AG08396 (cell line): Measurements from ENCODE around the gene SPART.
"Not testable (repeated sequence)": the region's sequence is repeated elsewhere in the genome, so short reads cannot be mapped to it uniquely, and the experiment has no call there.

ENCODE experiments used
- DNase-seq: peaks from one replicate; pipeline ENCODE4 v3.0.0; 2012; ENCODE audit warnings: low spot score, mixed read lengths

Gene SPART

GRCh38 chr13:36354842-36355623 lies 8.8 kb upstream of the SPART start:
- DNase-seq: no peak

DNA sequence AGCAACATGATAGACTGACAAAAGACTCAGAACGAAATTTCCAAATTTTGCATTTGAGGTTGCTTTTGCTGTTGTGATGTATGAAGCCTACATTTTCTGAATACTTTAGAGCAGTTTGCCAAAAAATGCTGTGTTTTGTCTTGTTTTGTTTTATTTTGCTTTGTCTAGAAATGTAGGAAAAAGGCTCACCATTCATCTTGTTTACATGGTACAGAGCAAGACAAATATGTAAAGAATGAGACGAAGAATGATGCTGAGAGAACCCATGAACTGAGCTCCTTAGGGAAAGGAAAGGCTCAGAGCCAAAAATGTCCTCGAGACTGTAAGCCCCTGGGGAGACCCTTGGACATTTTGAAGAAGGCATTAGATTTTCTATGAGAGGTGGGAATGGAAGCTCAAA lies 6.8 kb upstream of the SPART start:
- DNase-seq: peak; percentile 5

- peak; percentile 7 for DNase-seq
These were observed 6.2 kb upstream of the SPART start for GRCh38 chr13:36352350-36352749.

DNA sequence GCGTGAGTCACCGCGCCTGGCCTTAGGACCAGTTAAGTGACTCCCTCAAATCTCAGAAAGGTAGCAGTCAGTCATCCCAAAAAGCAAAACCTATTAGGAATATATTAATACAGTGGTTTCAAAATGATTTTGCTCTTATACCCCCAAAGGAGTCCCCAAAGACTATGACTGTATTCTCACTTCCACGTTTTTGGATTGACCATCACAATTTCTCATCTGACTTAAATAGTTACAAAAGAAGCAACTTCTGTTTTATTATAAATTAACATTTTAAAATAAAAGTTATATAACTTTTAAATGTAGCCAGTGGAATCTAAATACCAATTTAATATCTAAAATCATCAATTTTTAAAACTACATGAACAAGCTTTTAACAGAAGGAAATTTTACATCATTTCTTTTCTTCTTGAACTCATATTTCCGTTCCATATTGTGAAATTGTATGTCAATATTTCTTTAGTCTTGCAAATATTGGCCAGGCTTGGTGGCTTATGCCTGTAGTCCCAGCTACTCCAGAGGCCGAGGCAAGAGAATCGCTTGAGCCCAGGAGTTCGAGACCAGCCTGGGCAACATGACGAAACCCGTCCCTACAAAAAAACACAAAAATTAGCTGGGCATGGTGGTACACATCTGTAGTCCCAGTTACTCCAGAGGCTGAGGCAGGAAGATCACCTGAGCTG lies 1.5 kb upstream of the SPART start:
- no peak for DNase-seq

DNA sequence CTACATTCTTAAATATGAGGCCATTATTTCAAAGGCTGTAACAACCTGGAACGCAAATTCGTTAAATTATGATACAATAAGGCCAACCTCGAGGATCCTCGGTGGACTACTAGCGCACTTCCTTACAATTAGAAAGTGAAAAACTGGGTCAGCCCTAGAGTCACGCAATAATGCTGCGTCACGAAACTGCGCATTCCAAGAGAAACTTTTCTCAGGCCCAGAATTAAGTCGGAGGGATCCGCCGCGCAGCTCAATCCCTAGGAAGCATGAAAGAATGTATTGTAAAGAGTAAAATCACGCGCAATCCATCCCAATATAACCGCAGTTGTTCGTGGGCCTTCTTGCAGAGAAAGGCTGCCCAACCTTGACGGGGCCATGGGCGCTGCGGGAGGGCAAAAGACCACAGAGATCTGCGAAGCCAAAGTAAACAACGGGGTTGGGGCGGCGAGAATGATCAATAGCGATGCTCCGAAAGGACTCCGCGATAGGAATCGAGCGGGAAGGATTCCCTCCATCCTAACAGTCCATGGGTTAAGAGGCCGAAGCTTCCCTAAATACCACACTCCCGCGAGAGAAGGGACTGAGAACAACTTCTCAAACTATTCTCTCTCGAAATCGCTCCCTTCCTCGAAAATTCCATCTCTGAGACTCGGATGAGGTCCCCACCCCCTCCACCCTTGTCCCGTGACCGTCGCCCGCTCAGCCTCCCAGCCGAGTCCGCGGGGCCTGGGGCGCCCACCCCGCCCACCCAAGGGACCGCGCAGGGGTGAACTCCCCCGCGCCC lies 564 bp downstream of the SPART start:
- DNase-seq: peak; percentile 63

DNA sequence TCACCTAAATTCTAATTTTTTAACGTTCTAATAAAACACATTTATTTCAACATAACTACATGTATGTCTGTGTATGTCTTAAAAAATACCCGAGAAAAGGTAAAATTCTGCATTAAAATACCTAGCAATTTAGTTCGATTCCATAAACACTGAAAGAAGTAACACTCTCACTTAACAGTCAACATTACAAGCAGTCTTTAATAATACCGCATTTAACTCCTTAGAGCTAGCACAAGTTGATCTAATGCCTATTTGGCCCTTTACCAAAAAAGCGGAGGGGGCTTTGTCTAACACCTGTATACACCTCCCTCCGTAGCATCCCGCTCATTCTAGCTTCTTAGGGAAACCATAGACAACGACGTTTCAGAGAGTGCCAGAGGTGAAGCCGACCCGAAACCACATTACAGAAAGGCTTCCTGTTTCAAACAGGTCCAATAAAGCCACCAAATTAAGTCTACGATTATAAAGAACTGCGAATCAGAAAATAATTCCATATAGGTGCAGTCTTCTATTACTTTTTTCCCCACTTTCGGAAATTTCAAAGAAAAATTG lies 1.2 kb downstream of the SPART start:
- no peak for DNase-seq

DNA sequence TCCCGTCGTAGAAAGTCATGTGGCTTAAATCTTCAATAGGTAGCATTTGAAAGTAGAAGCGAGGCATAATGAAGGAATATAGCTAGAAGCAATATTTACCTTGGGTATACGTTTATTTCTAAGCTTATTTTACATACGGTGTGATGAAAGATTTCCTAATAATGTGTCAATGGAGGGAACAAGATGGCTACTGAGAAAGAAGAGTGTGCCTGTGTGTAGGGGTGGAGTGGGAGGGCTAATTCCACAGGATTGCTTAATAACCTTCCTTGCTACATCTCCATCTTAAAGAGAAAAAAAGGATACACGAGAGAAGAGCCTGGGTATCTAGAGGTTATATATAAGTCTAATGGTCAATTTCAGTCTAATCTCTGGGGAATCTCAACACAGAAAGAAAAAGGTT lies 2.0 kb downstream of the SPART start:
- DNase-seq: peak; percentile 17

- no peak for DNase-seq
These were observed 2.4 kb downstream of the SPART start for GRCh38 chr13:36343766-36344165.

GRCh38 chr13:36342715-36343114 lies 3.5 kb downstream of the SPART start:
- no peak for DNase-seq

- DNase-seq: peak; percentile 7
These were observed 4.5 kb downstream of the SPART start for GRCh38 chr13:36341718-36342117.

DNA sequence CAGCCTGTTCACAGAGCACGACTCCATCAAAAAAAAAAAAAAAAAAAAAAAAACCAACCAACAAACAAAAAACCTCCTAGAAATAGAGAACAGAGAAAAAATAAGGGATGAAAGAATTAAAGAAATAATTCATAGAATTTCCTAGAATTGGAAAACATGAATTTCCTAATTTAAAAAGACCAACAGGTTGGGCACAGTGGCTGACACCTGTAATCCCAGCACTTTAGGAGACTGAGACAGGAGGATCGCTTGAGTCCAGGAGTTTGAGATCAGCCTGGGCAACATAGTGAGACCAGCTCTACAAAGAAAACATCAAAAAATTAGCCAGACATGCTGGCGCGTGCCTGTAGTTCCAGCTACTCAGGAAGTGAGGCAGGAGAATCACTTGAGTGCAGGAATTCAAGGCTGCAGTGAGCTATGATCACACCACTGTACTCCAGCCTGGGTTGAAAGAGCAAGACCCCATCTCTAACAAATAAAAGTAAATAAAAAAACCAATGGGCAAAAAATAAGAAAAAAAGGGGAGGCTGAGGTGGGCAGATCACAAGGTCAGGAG lies 6.5 kb downstream of the SPART start:
- no peak for DNase-seq

- no peak for DNase-seq
These were observed 8.1 kb downstream of the SPART start for GRCh38 chr13:36337938-36338641.

GRCh38 chr13:36332986-36333385 lies 13.2 kb downstream of the SPART start:
- peak; percentile 13 for DNase-seq

DNA sequence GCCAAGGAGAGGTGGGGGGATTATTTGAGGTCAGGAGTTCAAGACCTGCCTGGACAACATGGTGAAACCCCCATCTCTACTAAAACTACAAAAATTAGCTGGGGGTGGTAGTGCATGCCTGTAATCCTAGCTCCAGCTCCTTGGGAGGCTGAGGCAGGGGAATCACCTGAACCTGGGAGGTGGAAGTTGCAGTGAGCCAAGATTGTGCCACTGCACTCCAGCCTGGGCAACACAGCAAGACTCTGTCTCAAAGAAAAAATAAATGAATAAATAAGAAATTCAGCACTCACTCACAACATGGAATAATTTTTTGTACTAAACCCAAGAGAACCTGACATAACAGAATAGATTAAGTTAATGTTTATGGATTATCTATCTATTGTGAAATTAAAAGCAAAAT lies 13.9 kb downstream of the SPART start:
- DNase-seq: not testable (repeated sequence)

GRCh38 chr13:36331280-36331679 lies 14.9 kb downstream of the SPART start:
- DNase-seq: no peak

DNA sequence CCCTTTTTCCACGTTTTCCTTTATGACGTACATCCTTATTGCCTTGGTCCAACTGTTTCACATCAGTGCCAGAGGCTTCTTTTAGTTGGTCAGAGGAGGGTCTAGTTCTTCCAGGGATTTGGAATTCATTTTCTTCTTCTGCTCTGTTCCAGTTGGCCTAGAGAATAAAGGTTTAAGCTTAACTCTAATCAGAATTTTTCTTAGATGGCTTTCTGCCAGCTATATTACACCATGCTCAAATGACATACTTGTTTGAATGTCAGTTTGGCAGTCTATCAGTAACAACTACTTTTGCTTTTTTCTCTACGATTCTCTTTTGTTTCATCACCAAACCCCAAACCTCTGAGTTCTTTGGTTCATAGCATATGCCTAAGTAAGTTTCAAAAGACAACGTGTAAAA lies 16.8 kb downstream of the SPART start:
- no peak for DNase-seq

- DNase-seq: no peak
These were observed 17.4 kb downstream of the SPART start for GRCh38 chr13:36328821-36329220.

DNA sequence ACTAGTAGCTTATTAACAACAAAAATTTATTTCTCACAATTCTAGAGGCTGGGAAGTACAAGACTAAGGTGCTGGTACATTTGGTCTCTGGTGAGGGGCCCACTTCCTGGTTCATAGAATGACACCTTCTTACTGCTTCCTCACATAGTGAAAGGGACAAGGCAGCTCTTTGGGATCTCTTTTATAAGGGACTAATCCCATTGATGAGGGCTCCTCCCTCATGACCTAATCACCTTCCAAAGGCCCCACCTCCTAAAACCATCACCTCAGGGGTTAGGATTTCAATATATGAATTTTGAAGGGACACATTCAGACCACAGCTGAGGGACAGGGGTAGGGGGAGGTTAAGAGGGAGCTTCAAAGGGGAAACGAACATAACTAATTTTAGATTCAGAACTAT lies 20.3 kb downstream of the SPART start:
- DNase-seq: no peak

- not testable (repeated sequence) for DNase-seq
These were observed 21.3 kb downstream of the SPART start for GRCh38 chr13:36324881-36325280.

- no peak for DNase-seq
These were observed 22.1 kb downstream of the SPART start for GRCh38 chr13:36323951-36324566.

DNA sequence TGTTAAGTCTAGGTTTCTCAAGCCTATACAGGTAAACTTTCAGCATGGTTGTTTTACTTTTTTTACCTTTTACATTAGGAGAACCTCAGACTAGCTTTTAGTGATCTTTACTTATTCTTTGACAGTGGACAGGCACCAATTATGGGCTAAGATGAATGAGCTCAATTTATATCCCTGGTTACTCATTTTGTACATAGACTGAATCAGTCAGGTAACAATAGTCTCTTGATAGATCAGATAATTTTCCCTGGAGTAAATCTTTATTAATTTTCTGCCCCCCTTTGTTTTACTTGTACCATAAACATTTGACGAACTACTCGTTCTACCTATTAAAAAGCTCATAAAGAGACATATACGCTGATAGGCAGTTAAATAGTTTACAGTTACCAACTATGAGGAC lies 22.8 kb downstream of the SPART start:
- no peak for DNase-seq
